ENCODE measurements around the gene VSNL1.

DNA sequence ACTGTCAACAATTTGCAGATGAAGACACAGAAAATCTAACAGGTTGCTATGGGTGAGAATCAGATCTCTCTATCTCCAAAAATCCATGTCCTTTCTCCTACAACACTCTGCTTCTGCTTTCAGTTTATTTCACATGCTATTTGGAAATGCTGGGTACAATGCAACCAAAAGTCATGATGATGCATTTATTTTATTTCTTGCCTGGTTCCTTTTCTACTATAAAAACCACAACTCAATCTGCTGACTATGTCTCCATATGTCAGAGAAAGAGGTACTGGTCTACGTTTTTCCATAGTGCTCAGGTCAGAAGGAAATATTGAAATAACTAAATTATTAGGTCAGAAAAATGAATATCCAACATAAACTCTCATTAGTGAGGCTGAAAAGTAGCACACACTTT lies 42.8 kb upstream of the VSNL1 start:
- TF ChIP-seq CTCF (conservative IDR thresholded peaks at IDR 0.05) (no peak), EZH2 (IDR thresholded peaks at IDR 0.05; ENCODE audit: low read depth) (no peak)

All from PC-9 (cell line).